Neural cell (in vitro differentiated cells): ENCODE data around the gene PABPC4L. TPM values are rescaled to one million over a fixed set of nuclear protein-coding genes. Genes with fewer than 3 reads are reported as not detected.
"Not testable (repeated sequence)": the region's sequence is repeated elsewhere in the genome, so short reads cannot be mapped to it uniquely, and the experiment has no call there.

ENCODE experiments used
- H2AFZ ChIP-seq: fragments of 200-600, 300-800 bp; sonication (generic), shearing (Covaris generic); 2 replicates; pipeline ENCODE4 v1.6.0; 2014; ENCODE audit warnings: low read depth, mild to moderate bottlenecking, antibody characterized with exemption, low read length, moderate library complexity
- H3F3A ChIP-seq: fragments of 200-600 bp; shearing (Covaris generic); 2 replicates; pipeline ENCODE4 v1.6.1; 2016; ENCODE audit warnings: mild to moderate bottlenecking, moderate library complexity, mixed read lengths, antibody characterized with exemption, low read length; ENCODE audit not compliant: insufficient read depth, poor library complexity, severe bottlenecking
- H3K27ac ChIP-seq: fragments of 200-600, 300-800 bp; sonication (generic), shearing (Covaris generic); 2 replicates; pipeline ENCODE4 v1.5.1; 2014; ENCODE audit warnings: mild to moderate bottlenecking, low read length, moderate library complexity
- H3K27me3 ChIP-seq: fragments of 300-800, 200-600 bp; sonication (generic), shearing (Covaris generic); 2 replicates; pipeline ENCODE4 v1.6.0; 2014; ENCODE audit warnings: mild to moderate bottlenecking, low read depth, low read length, moderate library complexity; ENCODE audit not compliant: insufficient read depth
- H3K36me3 ChIP-seq: fragments of 300-800, 200-600 bp; sonication (generic), shearing (Covaris generic); 2 replicates; pipeline ENCODE4 v1.5.1; 2014; ENCODE audit warnings: mild to moderate bottlenecking, antibody characterized with exemption, low read length, moderate library complexity; ENCODE audit not compliant: insufficient read depth
- H3K4me2 ChIP-seq: fragments of 300-800, 200-600 bp; sonication (generic), shearing (Covaris generic); 2 replicates; pipeline ENCODE4 v1.6.0; 2014; ENCODE audit warnings: mild to moderate bottlenecking, low read length
- H3K4me3 ChIP-seq: fragments of 300-800, 200-600 bp; sonication (generic), shearing (Covaris generic); 2 replicates; pipeline ENCODE4 v1.5.1; 2014; ENCODE audit warnings: mild to moderate bottlenecking, low read length, moderate library complexity
- H3K79me2 ChIP-seq: fragments of 200-600 bp; shearing (Covaris generic); replicated peaks from 2 replicates; pipeline ENCODE4 v1.6.0; 2014; ENCODE audit warnings: mild to moderate bottlenecking, low read length, moderate library complexity; ENCODE audit not compliant: insufficient read depth
- H3K9ac ChIP-seq: fragments of 300-800, 200-600 bp; sonication (generic), shearing (Covaris generic); 2 replicates; pipeline ENCODE4 v1.6.1; 2016; ENCODE audit warnings: mild to moderate bottlenecking, low read length, mixed read lengths
- H3K9me2 ChIP-seq: fragments of 200-600 bp; shearing (Covaris generic); 2 replicates; pipeline ENCODE4 v1.6.1; 2016; ENCODE audit warnings: mild to moderate bottlenecking, low read length, mixed read lengths; ENCODE audit not compliant: insufficient read depth
- H3K9me3 ChIP-seq: fragments of 200-600, 300-800 bp; sonication (generic), shearing (Covaris generic); 2 replicates; pipeline ENCODE4 v1.6.1; 2016; ENCODE audit warnings: mild to moderate bottlenecking, mixed run types, low read length, moderate library complexity, mixed read lengths
- H4K20me1 ChIP-seq: fragments of 200-600 bp; shearing (Covaris generic); 2 replicates; pipeline ENCODE4 v1.6.1; 2016; ENCODE audit warnings: mild to moderate bottlenecking, mixed run types; ENCODE audit not compliant: insufficient read depth
- EP300 ChIP-seq: fragments of 450-650 bp; conservative IDR thresholded peaks from 2 replicates; pipeline ENCODE4 v1.6.1; 2014; ENCODE audit warnings: antibody characterized with exemption, mild to moderate bottlenecking, moderate library complexity; ENCODE audit not compliant: poor library complexity, severe bottlenecking
- EZH2 ChIP-seq: fragments of 200-600, 300-800 bp; shearing (Covaris generic), sonication (generic); IDR thresholded peaks from 2 replicates; pipeline ENCODE4 v1.6.1; 2014; ENCODE audit warnings: antibody characterized with exemption, low read length, borderline replicate concordance, mild to moderate bottlenecking; ENCODE audit not compliant: insufficient read depth, poor library complexity, severe bottlenecking
- MXI1 ChIP-seq: fragments of 450-650 bp; conservative IDR thresholded peaks from 2 replicates; pipeline ENCODE4 v1.6.1; 2014; ENCODE audit warnings: antibody characterized with exemption, mild to moderate bottlenecking; ENCODE audit not compliant: poor library complexity, severe bottlenecking
- POLR2AphosphoS5 ChIP-seq: IDR thresholded peaks from 2 replicates; pipeline ENCODE4 v1.6.1; 2012
- RAD21 ChIP-seq: fragments of 450-650 bp; conservative IDR thresholded peaks from 2 replicates; pipeline ENCODE4 v1.6.1; 2014; ENCODE audit warnings: antibody characterized with exemption, mild to moderate bottlenecking, moderate library complexity
- SMC3 ChIP-seq: fragments of 450-650 bp; conservative IDR thresholded peaks from 2 replicates; pipeline ENCODE4 v1.6.1; 2014; ENCODE audit warnings: antibody characterized with exemption, mild to moderate bottlenecking, moderate library complexity; ENCODE audit not compliant: poor library complexity
- TAF1 ChIP-seq: IDR thresholded peaks from 2 replicates; pipeline ENCODE4 v1.6.1; 2012; ENCODE audit warnings: low read depth
- polyA plus RNA-seq: library from polyadenylated mRNA; depleted of rRNA; stranded (reverse); fragments of >200 nt; gene quantifications from 2 replicates; pipeline ENCODE4 v1.2.3, GENCODE V29; 2014
- TF ChIP-seq, protein P1 (sequence below): IDR thresholded peaks from 2 replicates; pipeline ENCODE4 v1.6.1; 2012; ENCODE audit warnings: borderline replicate concordance
- TF ChIP-seq, protein P2 (sequence below): fragments of 450-650 bp; IDR thresholded peaks from 2 replicates; pipeline ENCODE4 v1.5.1; 2014; ENCODE audit warnings: antibody characterized with exemption, mild to moderate bottlenecking, moderate library complexity; ENCODE audit not compliant: poor library complexity, severe bottlenecking

Gene PABPC4L
- polyA plus RNA-seq, 1 donor from 2014 or later, result not detected

DNA sequence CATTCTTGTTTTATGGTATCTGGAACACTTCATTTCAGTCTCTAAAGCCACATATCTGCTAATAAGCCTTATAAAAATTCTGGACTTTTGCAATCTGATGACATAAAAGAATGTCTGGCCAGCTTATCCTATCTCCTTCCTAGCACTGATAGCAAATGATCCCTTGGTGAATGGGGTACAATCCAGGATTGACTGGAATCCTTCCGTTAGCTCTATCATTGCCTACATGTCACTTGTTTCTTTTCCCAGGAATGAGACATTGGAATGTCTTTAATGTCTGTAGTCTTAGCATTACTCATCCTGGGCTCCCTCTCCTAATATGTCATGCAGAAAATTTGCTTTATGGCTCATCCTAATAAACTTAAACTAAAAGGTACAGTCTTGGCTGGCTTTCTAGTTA lies 14.8 kb upstream of the PABPC4L start:
- Histone ChIP-seq H3K79me2 (no peaks in the 10 kb centered on the region), H3F3A (no peaks in the 10 kb centered on the region), H3K4me3 (no peak overlapping the region), H3K27me3 (no peaks in the 10 kb centered on the region), H3K27ac (no peak overlapping the region), H2AFZ (no peak overlapping the region), H3K9me2 (no peaks in the 10 kb centered on the region), H3K9ac (no peak overlapping the region), H4K20me1 (no peaks in the 10 kb centered on the region), H3K4me2 (no peak overlapping the region), H3K9me3 (no peaks in the 10 kb centered on the region), H3K36me3 (no peaks in the 10 kb centered on the region)
- TF ChIP-seq POLR2AphosphoS5 (no peak), SMC3 (no peak), EP300 (no peak), RAD21 (no peak), TAF1 (no peak)
- TF ChIP-seq, protein P1, sequence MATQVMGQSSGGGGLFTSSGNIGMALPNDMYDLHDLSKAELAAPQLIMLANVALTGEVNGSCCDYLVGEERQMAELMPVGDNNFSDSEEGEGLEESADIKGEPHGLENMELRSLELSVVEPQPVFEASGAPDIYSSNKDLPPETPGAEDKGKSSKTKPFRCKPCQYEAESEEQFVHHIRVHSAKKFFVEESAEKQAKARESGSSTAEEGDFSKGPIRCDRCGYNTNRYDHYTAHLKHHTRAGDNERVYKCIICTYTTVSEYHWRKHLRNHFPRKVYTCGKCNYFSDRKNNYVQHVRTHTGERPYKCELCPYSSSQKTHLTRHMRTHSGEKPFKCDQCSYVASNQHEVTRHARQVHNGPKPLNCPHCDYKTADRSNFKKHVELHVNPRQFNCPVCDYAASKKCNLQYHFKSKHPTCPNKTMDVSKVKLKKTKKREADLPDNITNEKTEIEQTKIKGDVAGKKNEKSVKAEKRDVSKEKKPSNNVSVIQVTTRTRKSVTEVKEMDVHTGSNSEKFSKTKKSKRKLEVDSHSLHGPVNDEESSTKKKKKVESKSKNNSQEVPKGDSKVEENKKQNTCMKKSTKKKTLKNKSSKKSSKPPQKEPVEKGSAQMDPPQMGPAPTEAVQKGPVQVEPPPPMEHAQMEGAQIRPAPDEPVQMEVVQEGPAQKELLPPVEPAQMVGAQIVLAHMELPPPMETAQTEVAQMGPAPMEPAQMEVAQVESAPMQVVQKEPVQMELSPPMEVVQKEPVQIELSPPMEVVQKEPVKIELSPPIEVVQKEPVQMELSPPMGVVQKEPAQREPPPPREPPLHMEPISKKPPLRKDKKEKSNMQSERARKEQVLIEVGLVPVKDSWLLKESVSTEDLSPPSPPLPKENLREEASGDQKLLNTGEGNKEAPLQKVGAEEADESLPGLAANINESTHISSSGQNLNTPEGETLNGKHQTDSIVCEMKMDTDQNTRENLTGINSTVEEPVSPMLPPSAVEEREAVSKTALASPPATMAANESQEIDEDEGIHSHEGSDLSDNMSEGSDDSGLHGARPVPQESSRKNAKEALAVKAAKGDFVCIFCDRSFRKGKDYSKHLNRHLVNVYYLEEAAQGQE, result no peak
- TF ChIP-seq, protein P2, sequence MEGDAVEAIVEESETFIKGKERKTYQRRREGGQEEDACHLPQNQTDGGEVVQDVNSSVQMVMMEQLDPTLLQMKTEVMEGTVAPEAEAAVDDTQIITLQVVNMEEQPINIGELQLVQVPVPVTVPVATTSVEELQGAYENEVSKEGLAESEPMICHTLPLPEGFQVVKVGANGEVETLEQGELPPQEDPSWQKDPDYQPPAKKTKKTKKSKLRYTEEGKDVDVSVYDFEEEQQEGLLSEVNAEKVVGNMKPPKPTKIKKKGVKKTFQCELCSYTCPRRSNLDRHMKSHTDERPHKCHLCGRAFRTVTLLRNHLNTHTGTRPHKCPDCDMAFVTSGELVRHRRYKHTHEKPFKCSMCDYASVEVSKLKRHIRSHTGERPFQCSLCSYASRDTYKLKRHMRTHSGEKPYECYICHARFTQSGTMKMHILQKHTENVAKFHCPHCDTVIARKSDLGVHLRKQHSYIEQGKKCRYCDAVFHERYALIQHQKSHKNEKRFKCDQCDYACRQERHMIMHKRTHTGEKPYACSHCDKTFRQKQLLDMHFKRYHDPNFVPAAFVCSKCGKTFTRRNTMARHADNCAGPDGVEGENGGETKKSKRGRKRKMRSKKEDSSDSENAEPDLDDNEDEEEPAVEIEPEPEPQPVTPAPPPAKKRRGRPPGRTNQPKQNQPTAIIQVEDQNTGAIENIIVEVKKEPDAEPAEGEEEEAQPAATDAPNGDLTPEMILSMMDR, result no peak

GRCh38 chr4:134215620-134216344 lies 14.2 kb upstream of the PABPC4L start:
- Histone ChIP-seq H3K9me2 (no peaks in the 10 kb centered on the region), H3K27ac (no peak overlapping the region), H3K79me2 (no peaks in the 10 kb centered on the region), H2AFZ (no peak overlapping the region), H3F3A (no peaks in the 10 kb centered on the region), H3K9me3 (no peaks in the 10 kb centered on the region), H4K20me1 (no peaks in the 10 kb centered on the region), H3K36me3 (no peaks in the 10 kb centered on the region), H3K4me2 (no peak overlapping the region), H3K9ac (no peak overlapping the region), H3K27me3 (no peaks in the 10 kb centered on the region), H3K4me3 (no peak overlapping the region)
- TF ChIP-seq, protein P2, result no peak
- TF ChIP-seq TAF1 (no peak), RAD21 (no peak), MXI1 (no peak), POLR2AphosphoS5 (no peak), EP300 (no peak), SMC3 (no peak), EZH2 (no peak)
- TF ChIP-seq, protein P1, result no peak

GRCh38 chr4:134207955-134208354 lies 6.4 kb upstream of the PABPC4L start:
- not testable (repeated sequence) for H4K20me1 ChIP-seq, H3K27ac ChIP-seq, H3K36me3 ChIP-seq, H3K4me2 ChIP-seq, H3K4me3 ChIP-seq, H3F3A ChIP-seq, H3K9me2 ChIP-seq, H3K9me3 ChIP-seq, H3K9ac ChIP-seq, H3K27me3 ChIP-seq, H2AFZ ChIP-seq, H3K79me2 ChIP-seq
